Measurements from ENCODE around the gene TSPAN5. TPM values are rescaled to one million over a fixed set of nuclear protein-coding genes. Genes with fewer than 3 reads are reported as not detected.

TSPAN5 gene
- total and polyA plus RNA-seq, 9 of the 15 experiments (the other 6 are each of a cell fraction or from before 2014, with no cell fraction given), result 0.58 to 6.6 (median 0.73) TPM

DNA sequence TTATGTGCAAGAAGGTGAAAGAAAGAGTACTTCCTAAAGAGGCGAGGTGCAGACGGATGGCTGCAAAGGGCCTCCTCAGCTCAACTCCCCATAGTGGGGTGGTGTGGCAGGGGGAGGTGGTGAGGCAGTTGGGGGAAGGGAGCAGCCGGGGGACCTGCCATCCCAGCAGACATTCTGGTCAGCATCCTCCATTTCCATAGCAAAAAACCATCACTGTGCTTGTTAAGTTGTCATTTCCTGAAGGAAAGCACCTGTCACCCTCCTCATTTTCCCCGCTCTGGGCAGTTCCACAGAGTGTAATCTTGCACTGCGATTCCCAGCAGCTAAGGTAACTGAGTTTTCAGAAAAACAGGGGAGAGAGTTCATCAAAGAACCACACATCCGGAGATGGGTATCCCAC is 51.5 kb downstream of the TSPAN5 start (continued):
- no peak for TF ChIP-seq PPARD (CRISPR knock-in tag; IDR thresholded peaks at IDR 0.05)
- TF ChIP-seq FOSL1 (tag; conservative IDR thresholded peaks at IDR 0.05), result no peak
- no peak for TF ChIP-seq MEF2D (tag; conservative IDR thresholded peaks at IDR 0.05; ENCODE audit: low read depth)
- TF ChIP-seq COPS2 (conservative IDR thresholded peaks at IDR 0.05), result no peak
- no peak for TF ChIP-seq ZNF134 (CRISPR knock-in tag; conservative IDR thresholded peaks at IDR 0.05)
- TF ChIP-seq ZSCAN29 (IDR thresholded peaks at IDR 0.05), result no peak
- TF ChIP-seq, protein P1, sequence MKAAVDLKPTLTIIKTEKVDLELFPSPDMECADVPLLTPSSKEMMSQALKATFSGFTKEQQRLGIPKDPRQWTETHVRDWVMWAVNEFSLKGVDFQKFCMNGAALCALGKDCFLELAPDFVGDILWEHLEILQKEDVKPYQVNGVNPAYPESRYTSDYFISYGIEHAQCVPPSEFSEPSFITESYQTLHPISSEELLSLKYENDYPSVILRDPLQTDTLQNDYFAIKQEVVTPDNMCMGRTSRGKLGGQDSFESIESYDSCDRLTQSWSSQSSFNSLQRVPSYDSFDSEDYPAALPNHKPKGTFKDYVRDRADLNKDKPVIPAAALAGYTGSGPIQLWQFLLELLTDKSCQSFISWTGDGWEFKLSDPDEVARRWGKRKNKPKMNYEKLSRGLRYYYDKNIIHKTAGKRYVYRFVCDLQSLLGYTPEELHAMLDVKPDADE (conservative IDR thresholded peaks at IDR 0.05; ENCODE audit: control insufficient read depth, low read depth, low read length), result no peak

DNA sequence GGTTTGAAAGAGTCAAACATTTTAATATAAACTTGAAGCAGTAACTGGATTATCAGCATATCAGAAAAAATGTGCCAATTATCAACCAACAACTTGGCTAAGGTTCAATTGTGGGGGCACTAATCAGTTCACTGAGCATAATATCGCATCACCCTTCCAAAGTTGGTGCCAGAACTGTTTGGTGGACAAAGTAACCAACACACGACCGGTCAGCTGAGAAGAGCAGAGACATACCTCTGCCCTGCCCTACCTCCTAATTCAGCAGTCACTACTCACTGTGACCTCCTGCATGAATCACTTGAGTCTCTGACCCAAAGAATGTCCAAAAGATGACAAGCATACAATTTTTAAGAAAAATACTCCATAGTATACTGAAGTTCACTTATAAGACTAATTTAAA is 53.2 kb downstream of the TSPAN5 start:
- ATAC-seq, result no peak
- H3K27ac ChIP-seq (ENCODE audit: extremely low read depth, low read depth, low read length), result no peak overlapping the region
- CTCF ChIA-PET (ENCODE audit: low intra/inter-chr PET ratio), result no interaction called here
- intact Hi-C loops (cut with micrococcal nuclease), result no loop called here
- no peaks in the 10 kb centered on the region for H3K36me3 ChIP-seq (ENCODE audit: control insufficient read depth, insufficient read depth, low read length)
- BruUV-seq (replicated peaks), result no TSS peak
- no peaks in the 10 kb centered on the region for H3K9me3 ChIP-seq (replicated peaks; ENCODE audit: control insufficient read depth, insufficient read depth, low read depth, low read length)
- H3K9ac ChIP-seq (ENCODE audit: insufficient read depth in 1 of 2, low read depth in 2 of 2, low read length in 2 of 2), result no peak overlapping the region
- TF ChIP-seq PCBP2 (IDR thresholded peaks at IDR 0.05; ENCODE audit: low read depth, low read length, poor library complexity, severe bottlenecking) (no peak), PHB2 (IDR thresholded peaks at IDR 0.05; ENCODE audit: low read depth) (no peak)
- WGBS (ENCODE audit: insufficient coverage, low coverage, missing lambda C conversion rate), result 3% methylated on average over 3 of the region's 3 CpGs
- POLR2A ChIA-PET, result no interaction called here
- in situ Hi-C loops (cut with MboI), result no loop called here
- no peaks in the 10 kb centered on the region; a peak in 1 of 5 replicates for H3K4me1 ChIP-seq (replicated peaks in 1 of 2; ENCODE audit: control insufficient read depth in 2 of 2, insufficient read depth in 2 of 2, low read length in 2 of 2)
- DNase-seq (ENCODE audit: extremely low read depth in 1 of 4, low spot score in 3 of 4), result no peak
- no peaks in the 10 kb centered on the region for H3K79me2 ChIP-seq (ENCODE audit: control insufficient read depth, insufficient read depth, low read length)
- H3K4me2 ChIP-seq (ENCODE audit: insufficient read depth, low read length), result no peak overlapping the region
- H3K4me3 ChIP-seq, result no peak overlapping the region
- FAIRE-seq, result no peak
- H3K27me3 ChIP-seq (ENCODE audit: control insufficient read depth in 2 of 2, insufficient read depth in 2 of 2, low read length in 2 of 2), result peaks cover 5 to 11% of the 10 kb centered on the region in 2 experiments; a peak in 3 of 5 replicates
- H4K20me1 ChIP-seq (replicated peaks; ENCODE audit: control insufficient read depth, insufficient read depth, low read length), result no peaks in the 10 kb centered on the region
- H2AFZ ChIP-seq (ENCODE audit: low read depth, low read length), result no peak overlapping the region
- H3K9me1 ChIP-seq (ENCODE audit: control insufficient read depth, insufficient read depth, low read length), result no peaks in the 10 kb centered on the region

Measured in K562 (cell line).